Hematopoietic multipotent progenitor cell treated with erythropoietin and hydrocortisone succinate and interleukin-3 and kit ligand, for 4 days (in vitro differentiated cells): ENCODE results near the gene SLC19A2.
"Not testable (repeated sequence)": the region's sequence is repeated elsewhere in the genome, so short reads cannot be mapped to it uniquely, and the experiment has no call there.

Experiments
- DNase-seq: peaks from one replicate; pipeline ENCODE4 v3.0.0-alpha.2; 2015

Gene SLC19A2

GRCh38 chr1:169508432-169509338 is 22.9 kb upstream of the SLC19A2 start:
- peak; percentile 55 for DNase-seq

GRCh38 chr1:169507413-169507812 is 21.7 kb upstream of the SLC19A2 start:
- DNase-seq = no peak

GRCh38 chr1:169503601-169504000 is 17.9 kb upstream of the SLC19A2 start:
- not testable (repeated sequence) for DNase-seq

- no peak for DNase-seq
These were observed 14.1 kb upstream of the SLC19A2 start for GRCh38 chr1:169499807-169500206.

GRCh38 chr1:169497317-169497716 is 11.6 kb upstream of the SLC19A2 start:
- DNase-seq = no peak

- DNase-seq = no peak
These were observed 10.2 kb upstream of the SLC19A2 start for GRCh38 chr1:169495916-169496315.

GRCh38 chr1:169495046-169495775 is 9.5 kb upstream of the SLC19A2 start:
- DNase-seq = no peak

GRCh38 chr1:169494343-169494742 is 8.6 kb upstream of the SLC19A2 start:
- no peak for DNase-seq

GRCh38 chr1:169493251-169493650 is 7.5 kb upstream of the SLC19A2 start:
- DNase-seq = no peak

- no peak for DNase-seq
These were observed 6.1 kb upstream of the SLC19A2 start for GRCh38 chr1:169491845-169492281.

- no peak for DNase-seq
These were observed 2.4 kb upstream of the SLC19A2 start for GRCh38 chr1:169488157-169488556.

GRCh38 chr1:169487561-169487960 is 1.8 kb upstream of the SLC19A2 start:
- no peak for DNase-seq

- no peak for DNase-seq
These were observed 1.4 kb upstream of the SLC19A2 start for GRCh38 chr1:169487133-169487532.

- no peak for DNase-seq
These were observed 722 bp upstream of the SLC19A2 start for GRCh38 chr1:169486281-169487051.

- peak; percentile 69 for DNase-seq
These were observed 887 bp downstream of the SLC19A2 start for GRCh38 chr1:169484683-169485430.

GRCh38 chr1:169484101-169484500 is 1.6 kb downstream of the SLC19A2 start:
- DNase-seq = no peak

- DNase-seq = no peak
These were observed 2.2 kb downstream of the SLC19A2 start for GRCh38 chr1:169483500-169483966.

GRCh38 chr1:169479363-169480066 is 6.2 kb downstream of the SLC19A2 start:
- no peak for DNase-seq

GRCh38 chr1:169478094-169478672 is 7.6 kb downstream of the SLC19A2 start:
- DNase-seq = no peak

- no peak for DNase-seq
These were observed 9.8 kb downstream of the SLC19A2 start for GRCh38 chr1:169475806-169476387.
